ENCODE results near the gene ACADS.

Gene ACADS

GRCh38 chr12:120758798-120759590 is 33.4 kb downstream of the ACADS start:
- DNase-seq, result no peak

- no peak for DNase-seq
These were observed 34.1 kb downstream of the ACADS start for GRCh38 chr12:120759591-120760348.

GRCh38 chr12:120760349-120761254 is 35.0 kb downstream of the ACADS start:
- DNase-seq, result no peak

GRCh38 chr12:120761519-120761934 is 35.9 kb downstream of the ACADS start:
- DNase-seq, result no peak

GRCh38 chr12:120762086-120762485 is 36.5 kb downstream of the ACADS start:
- DNase-seq, result no peak

GRCh38 chr12:120763250-120763649 is 37.6 kb downstream of the ACADS start:
- DNase-seq, result no peak

GRCh38 chr12:120764816-120765215 is 39.2 kb downstream of the ACADS start:
- DNase-seq, result no peak

GRCh38 chr12:120766566-120766965 is 40.9 kb downstream of the ACADS start:
- DNase-seq, result no peak

- no peak for DNase-seq
These were observed 41.7 kb downstream of the ACADS start for GRCh38 chr12:120767071-120768024.

GRCh38 chr12:120771097-120771496 is 45.5 kb downstream of the ACADS start:
- DNase-seq, result no peak

- no peak for DNase-seq
These were observed 48.7 kb downstream of the ACADS start for GRCh38 chr12:120774169-120774916.

GRCh38 chr12:120775862-120776552 is 50.4 kb downstream of the ACADS start:
- no peak for DNase-seq

- no peak for DNase-seq
These were observed 57.6 kb downstream of the ACADS start for GRCh38 chr12:120783197-120783596.

- no peak for DNase-seq
These were observed 59.2 kb downstream of the ACADS start for GRCh38 chr12:120784804-120785203.

- DNase-seq, result no peak
These were observed 62.3 kb downstream of the ACADS start for GRCh38 chr12:120787889-120788288.

All from cerebellar nuclear complex (tissue), 1 donor.